IMR-90 (cell line): ENCODE data around the gene CALHM3. TPM values are rescaled to one million over a fixed set of nuclear protein-coding genes. Genes with fewer than 3 reads are reported as not detected.
A peak's percentile ranks its signal among the peaks of the same experiment; 100 is the strongest.

ENCODE experiments used
- ATAC-seq: fragments of 200-7000 bp; cut with Tn5 transposase; 2 replicates; pipeline ENCODE4 v1.9.1; 2020; ENCODE audit warnings: low read depth, mild to moderate bottlenecking, moderate library complexity
- BruUV-seq: library from RNA; stranded (reverse); fragments of 400-500 nt; replicated peaks from 2 replicates; lab custom pipeline; 2021; lab: Mats Ljungman, UMichigan
- CTCF ChIA-PET: fragments of 300-600 bp; formaldehyde crosslinking; extraction: SDS; loops from one replicate; lab custom pipeline; 2021; ENCODE audit warnings: antibody characterized with exemption; lab: Yijun Ruan, JAX
- POLR2A ChIA-PET: fragments of 300-600 bp; sonication (Branson Sonifier 250); formaldehyde crosslinking; loops from one replicate; lab custom pipeline; 2022; ENCODE audit warnings: antibody characterized with exemption; ENCODE audit not compliant: unreplicated experiment; lab: Charles Lee
- DNase-seq: peaks from one replicate; pipeline ENCODE4 v3.0.0; 2013
- H2AFZ ChIP-seq: replicated peaks from 2 replicates; pipeline ENCODE3; 2013; ENCODE audit warnings: low read length, mild to moderate bottlenecking; ENCODE audit not compliant: poor library complexity
- H2AK5ac ChIP-seq: 2 replicates; pipeline ENCODE4 v1.6.1; 2013; ENCODE audit warnings: low read depth, low read length, inconsistent platforms
- H2AK9ac ChIP-seq: replicated peaks from 2 replicates; pipeline ENCODE3; 2013; ENCODE audit warnings: mild to moderate bottlenecking, low read depth, low read length, moderate library complexity; ENCODE audit not compliant: poor library complexity
- H2BK120ac ChIP-seq: 2 replicates; pipeline ENCODE4 v1.6.1; 2013; ENCODE audit warnings: low read depth, low read length, inconsistent platforms
- H2BK15ac ChIP-seq: 3 replicates; pipeline ENCODE4 v1.6.1; 2013; ENCODE audit warnings: low read depth, low read length, inconsistent platforms
- H2BK20ac ChIP-seq: 2 replicates; pipeline ENCODE4 v1.6.1; 2013; ENCODE audit warnings: low read depth, mild to moderate bottlenecking, inconsistent platforms, low read length, moderate library complexity
- H2BK5ac ChIP-seq: 2 replicates; pipeline ENCODE4 v1.6.1; 2013; ENCODE audit warnings: mild to moderate bottlenecking, low read depth, low read length, inconsistent platforms; ENCODE audit not compliant: poor library complexity, severe bottlenecking
- H3K14ac ChIP-seq: replicated peaks from 2 replicates; pipeline ENCODE4 v1.6.1; 2013; ENCODE audit warnings: low read depth, low read length, inconsistent platforms
- H3K18ac ChIP-seq: 2 replicates; pipeline ENCODE4 v1.6.1; 2013; ENCODE audit warnings: low read depth, low read length, control low read depth
- H3K23ac ChIP-seq: 2 replicates; pipeline ENCODE4 v1.6.1; 2013; ENCODE audit warnings: low read depth, low read length, inconsistent platforms
- H3K27ac ChIP-seq: 2 replicates; pipeline ENCODE4 v1.5.1; 2013; ENCODE audit warnings: mild to moderate bottlenecking, control low read depth, low read length; ENCODE audit not compliant: insufficient read depth
- H3K27me3 ChIP-seq: 2 replicates; pipeline ENCODE4 v1.6.1; 2013; ENCODE audit warnings: low read length; ENCODE audit not compliant: control insufficient read depth, insufficient read depth
- H3K36me3 ChIP-seq: 2 replicates; pipeline ENCODE4 v1.6.1; 2013; ENCODE audit warnings: low read length, mixed read lengths; ENCODE audit not compliant: control insufficient read depth, insufficient read depth
- H3K4ac ChIP-seq: 2 replicates; pipeline ENCODE4 v1.6.1; 2013; ENCODE audit warnings: low read depth, low read length, inconsistent platforms
- H3K4me1 ChIP-seq: 2 replicates; pipeline ENCODE4 v1.6.1; 2013; ENCODE audit warnings: low read length, mixed read lengths; ENCODE audit not compliant: control insufficient read depth, insufficient read depth
- H3K4me2 ChIP-seq: 2 replicates; pipeline ENCODE4 v1.6.1; 2013; ENCODE audit warnings: low read depth, mild to moderate bottlenecking, control low read depth, low read length, moderate library complexity
- H3K4me3 ChIP-seq: 2 replicates; pipeline ENCODE4 v1.5.1; 2013; ENCODE audit warnings: low read depth, mild to moderate bottlenecking, control low read depth, low read length, moderate library complexity; ENCODE audit not compliant: insufficient read depth
- H3K56ac ChIP-seq: 2 replicates; pipeline ENCODE4 v1.6.1; 2013; ENCODE audit warnings: low read length, inconsistent platforms; ENCODE audit not compliant: insufficient read depth; ENCODE audit errors: extremely low read depth
- H3K79me1 ChIP-seq, 2 experiments: 2 replicates each; pipeline ENCODE4 v1.6.1; 2013; ENCODE audit warnings: low read length in 2 of 2, inconsistent platforms in 1 of 2, low read depth in 1 of 2
- H3K9ac ChIP-seq: 2 replicates; pipeline ENCODE4 v1.6.1; 2013; ENCODE audit warnings: low read depth, low read length, control low read depth
- H3K9me1 ChIP-seq: 2 replicates; pipeline ENCODE4 v1.6.1; 2013; ENCODE audit warnings: low read length, inconsistent platforms; ENCODE audit not compliant: insufficient read depth
- H3K9me3 ChIP-seq: 2 replicates; pipeline ENCODE4 v1.6.1; 2013; ENCODE audit warnings: low read length; ENCODE audit not compliant: control insufficient read depth, insufficient read depth
- H4K20me1 ChIP-seq: 2 replicates; pipeline ENCODE4 v1.6.1; 2013; ENCODE audit warnings: low read length, inconsistent platforms; ENCODE audit not compliant: insufficient read depth
- H4K5ac ChIP-seq: 2 replicates; pipeline ENCODE4 v1.6.1; 2013; ENCODE audit warnings: mild to moderate bottlenecking, low read depth, low read length, control low read depth
- H4K8ac ChIP-seq, 2 experiments: 2 replicates each; pipeline ENCODE4 v1.6.1; 2013; ENCODE audit warnings: low read depth in 2 of 2, low read length in 2 of 2, control low read depth in 1 of 2, inconsistent platforms in 1 of 2
- H4K91ac ChIP-seq: 2 replicates; pipeline ENCODE4 v1.6.1; 2013; ENCODE audit warnings: low read depth, low read length, inconsistent platforms; ENCODE audit not compliant: insufficient read depth
- NFE2L2 ChIP-seq: fragments of 150-350 bp; IDR thresholded peaks from 2 replicates; pipeline ENCODE4 v1.6.1; 2016; ENCODE audit warnings: low read depth, mild to moderate bottlenecking, low read length
- RCOR1 ChIP-seq: IDR thresholded peaks from 2 replicates; pipeline ENCODE4 v1.6.1; 2012; ENCODE audit warnings: mild to moderate bottlenecking, low read length, improper control_type of control experiment; ENCODE audit not compliant: insufficient replicate concordance
- USF2 ChIP-seq: fragments of 150-350 bp; IDR thresholded peaks from 2 replicates; pipeline ENCODE4 v1.6.1; 2017; ENCODE audit warnings: mild to moderate bottlenecking, antibody characterized with exemption, low read length, low read depth
- WGBS, 2 experiments: methylation state at CpG; one replicate each; pipeline versions ENCODE4 v1.1.5 to v1.1.7; 2013; ENCODE audit warnings: missing lambda C conversion rate in 2 of 2; ENCODE audit not compliant: insufficient read length in 1 of 2; ENCODE audit errors: extremely low coverage in 2 of 2; 5-methylcytosine and 5-hydroxymethylcytosine counted together
- dilution Hi-C: fragments of 300-500 bp; cut with HindIII; formaldehyde crosslinking; loops from one replicate; pipeline ENCODE4 v1.14.3; 2018; ENCODE audit warnings: low sequenced_read_pairs; ENCODE audit not compliant: unreplicated experiment
- in situ Hi-C: fragments of 300-500 bp; cut with MboI; formaldehyde crosslinking; loops from 3 replicates; pipeline ENCODE4 v1.14.3; 2019; ENCODE audit warnings: low sequenced_read_pairs, inconsistent platforms, mixed read lengths
- intact Hi-C: fragments of 100-400 bp; cut with micrococcal nuclease; formaldehyde crosslinking; loops from 2 replicates; pipeline ENCODE4 v1.10.0; 2022
- polyA plus RNA-seq, 3 experiments: library from polyadenylated mRNA; depleted of rRNA; stranded (reverse); fragments of >200 nt; gene quantifications; 2 replicates each; pipeline ENCODE4 v1.2.3, GENCODE V29; 2012; ENCODE audit warnings: low replicate concordance in 1 of 3
- total RNA-seq: library from RNA; depleted of rRNA; stranded (reverse); fragments of >200 nt; gene quantifications from 2 replicates; pipeline ENCODE4 v1.2.3, GENCODE V29; 2012

The CALHM3 gene
- total and polyA plus RNA-seq, 2 of the 4 experiments (the other 2 are of a cell fraction) = not detected

GRCh38 chr10:103442031-103442461 is 37.0 kb downstream of the CALHM3 start:
- no peak overlapping the region for H3K23ac ChIP-seq
- H3K4me1 ChIP-seq = no peaks in the 10 kb centered on the region; the same call in 1 of the 2 replicates
- no TSS peak for BruUV-seq
- no peak overlapping the region for H2AK9ac ChIP-seq
- H2BK120ac ChIP-seq = no peak overlapping the region
- no peak overlapping the region for H2BK15ac ChIP-seq
- H2AK5ac ChIP-seq = no peak overlapping the region
- ChIA-PET POLR2A (interaction anchor here (0.6 kb wide), 1 partner anchor 899 kb away, joined by 3 read pairs; no protein-coding TSS in a partner anchor), CTCF (no interaction called here)
- dilution Hi-C loops = no loop called here
- no peak overlapping the region for H4K5ac ChIP-seq
- no peak overlapping the region for H3K4ac ChIP-seq
- H3K14ac ChIP-seq = no peak overlapping the region
- in situ Hi-C loops = no loop called here
- H3K9ac ChIP-seq = no peak overlapping the region
- H3K4me3 ChIP-seq = no peak overlapping the region
- no peak overlapping the region for H2BK5ac ChIP-seq
- H4K20me1 ChIP-seq = 0 out of 2 replicates have a peak, but pooled peaks cover 4% of the 10 kb centered on the region
- no peak overlapping the region for H3K27ac ChIP-seq
- no peaks in the 10 kb centered on the region for H3K9me3 ChIP-seq
- H3K4me2 ChIP-seq = no peak overlapping the region
- peaks cover 2% of the 10 kb centered on the region; the same call in 1 of the 2 replicates for H3K9me1 ChIP-seq
- H2BK20ac ChIP-seq = no peak overlapping the region
- no peaks in the 10 kb centered on the region for H3K27me3 ChIP-seq
- H3K79me1 ChIP-seq = peaks cover 0 to under 1% of the 10 kb centered on the region in 2 experiments; a peak in 1 of 4 replicates
- 0 out of 2 replicates have a peak, but pooled peaks have one; percentile 8 for TF ChIP-seq USF2
- TF ChIP-seq RCOR1 = no peak
- TF ChIP-seq NFE2L2 = no peak
- no peak overlapping the region for H3K18ac ChIP-seq
- 87% methylated on average over 10 of the region's 13 CpGs; no CpG with 5 or more reads in 1 of the 2 experiments for WGBS, 2 experiments
- ATAC-seq (peak; percentile 60), DNase-seq (peak; percentile 55)
- no peak overlapping the region for H4K8ac ChIP-seq
- H3K56ac ChIP-seq = no peak overlapping the region
- peaks cover 78% of the 10 kb centered on the region for H3K36me3 ChIP-seq
- H4K91ac ChIP-seq = no peak overlapping the region
- no peak overlapping the region for H2AFZ ChIP-seq
- intact Hi-C loops = no loop called here
